Stimulated activated CD8-positive, alpha-beta memory T cell treated with anti-CD3 and anti-CD28 coated beads, Interleukin-4, amount 100 ng/mL, for 24 hours (primary cell): ENCODE results near the gene ITPR2.

ENCODE experiments used
- DNase-seq: peaks from one replicate; pipeline ENCODE4 v3.0.0-alpha.2; 2020; ENCODE audit warnings: low read depth

The ITPR2 gene

DNA sequence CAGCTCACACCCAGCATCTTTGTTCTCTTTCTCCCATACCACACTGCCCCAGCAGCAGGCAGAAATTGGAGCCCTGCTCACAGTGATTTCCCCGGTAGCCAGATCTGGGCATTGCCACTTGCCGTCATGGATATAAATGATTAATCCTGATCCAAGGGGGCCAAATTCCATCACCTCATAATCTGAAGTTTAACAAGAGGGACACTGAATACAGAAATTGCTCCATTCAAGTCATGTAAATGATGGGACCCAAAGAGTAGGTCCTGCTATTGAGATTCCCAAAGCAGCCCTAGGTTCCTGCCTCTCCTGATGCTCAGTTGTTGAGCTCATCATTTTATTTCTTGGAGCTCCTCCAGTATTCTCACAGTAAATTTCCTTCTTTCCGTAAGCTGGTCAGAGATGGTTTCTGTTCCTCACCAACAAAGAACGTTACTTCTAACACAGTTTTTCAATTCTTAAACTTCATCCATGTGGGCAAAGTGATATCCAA, 11.7 kb downstream of the ITPR2 start:
- DNase-seq, result no peak

- no peak for DNase-seq
Observed at GRCh38 chr12:26818636-26819035, 14.4 kb downstream of the ITPR2 start.

DNA sequence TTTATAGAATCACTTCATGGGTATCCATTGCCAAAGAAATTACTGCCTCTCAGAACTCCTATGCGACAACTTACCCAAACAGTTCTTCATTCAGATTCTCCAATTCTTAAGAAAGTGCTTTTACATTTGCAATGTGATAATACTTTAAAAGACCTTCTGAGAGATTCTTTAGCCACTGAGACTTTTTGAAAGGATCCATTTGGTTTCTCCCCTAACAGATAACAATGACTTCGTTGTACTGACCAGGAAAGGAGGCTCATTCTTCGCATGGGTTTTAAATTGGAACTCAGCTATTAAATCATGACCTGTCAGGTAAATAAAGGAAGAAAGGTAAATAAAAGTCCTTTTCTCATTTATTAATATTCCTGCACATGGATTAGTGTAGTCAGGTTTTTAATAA, 14.8 kb downstream of the ITPR2 start:
- no peak for DNase-seq

- no peak for DNase-seq
Observed at GRCh38 chr12:26817183-26817591, 15.8 kb downstream of the ITPR2 start.

DNA sequence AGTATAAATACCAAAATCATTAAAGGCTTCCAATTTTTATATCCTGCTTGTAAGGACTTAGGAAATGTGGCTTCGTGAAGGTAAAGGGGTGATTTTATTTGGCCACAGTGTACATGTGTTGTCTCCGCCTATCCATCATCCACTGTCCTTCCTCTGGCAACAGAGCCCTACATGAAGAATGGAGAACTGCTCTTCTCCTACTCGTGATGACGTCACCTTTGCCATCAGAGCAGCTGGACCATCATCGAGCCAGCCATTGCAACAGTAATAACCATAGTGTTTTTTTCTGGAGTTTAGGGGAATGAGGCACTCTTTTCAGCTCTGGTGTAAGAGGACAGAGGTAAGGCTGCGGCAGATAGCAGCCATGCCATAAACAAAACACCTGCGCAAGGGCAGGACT, 19.2 kb downstream of the ITPR2 start:
- no peak for DNase-seq

DNA sequence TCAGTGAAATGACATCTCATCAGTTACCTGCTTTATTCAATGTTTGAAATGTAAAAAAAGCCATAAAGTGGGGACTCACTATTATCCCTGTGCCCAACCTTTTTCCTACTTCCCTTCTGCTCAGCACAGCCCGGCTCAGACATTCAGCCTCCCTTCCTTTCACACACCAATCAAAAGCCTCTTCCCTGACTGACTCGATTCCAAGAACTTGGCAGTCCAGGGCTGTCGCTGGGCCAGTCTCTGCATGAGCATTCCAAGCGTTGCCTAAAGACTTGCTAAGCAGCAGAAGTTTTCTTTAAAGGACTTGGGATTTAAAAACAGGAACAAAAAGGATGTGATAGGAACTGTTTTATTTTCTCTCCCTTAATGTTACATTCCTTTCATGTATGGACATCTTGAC, 22.7 kb downstream of the ITPR2 start:
- no peak for DNase-seq

DNA sequence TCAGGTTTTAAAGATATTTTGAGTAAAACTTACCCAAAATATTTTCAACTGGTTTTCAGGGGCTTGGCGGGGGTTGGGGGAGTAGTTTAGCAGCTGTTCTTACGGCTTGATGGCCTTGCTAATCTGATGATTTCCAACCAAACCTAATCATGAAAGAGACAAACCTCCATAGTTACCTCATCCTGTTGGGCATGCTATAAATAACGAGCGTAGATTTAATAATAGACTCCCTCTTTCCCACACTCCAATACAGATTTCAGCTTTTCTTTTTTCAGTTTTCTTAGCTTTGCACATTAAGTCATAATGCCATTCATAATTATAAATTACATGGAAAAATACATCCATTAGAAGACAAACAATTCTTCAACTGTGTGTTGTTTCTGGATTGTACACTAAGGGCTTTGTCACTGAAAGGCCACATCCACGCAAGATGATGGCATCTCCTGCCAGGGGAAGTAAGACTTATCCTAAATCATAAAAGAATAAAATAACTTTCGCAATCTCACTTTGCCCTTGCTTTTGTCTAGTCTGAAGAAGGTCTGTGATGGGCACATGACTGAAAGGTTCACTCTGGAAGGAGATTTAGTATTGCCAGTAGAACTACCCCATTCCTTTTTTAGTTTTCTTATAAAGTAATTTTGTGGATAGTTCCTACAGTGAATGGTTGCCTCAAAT, 23.2 kb downstream of the ITPR2 start:
- no peak for DNase-seq

DNA sequence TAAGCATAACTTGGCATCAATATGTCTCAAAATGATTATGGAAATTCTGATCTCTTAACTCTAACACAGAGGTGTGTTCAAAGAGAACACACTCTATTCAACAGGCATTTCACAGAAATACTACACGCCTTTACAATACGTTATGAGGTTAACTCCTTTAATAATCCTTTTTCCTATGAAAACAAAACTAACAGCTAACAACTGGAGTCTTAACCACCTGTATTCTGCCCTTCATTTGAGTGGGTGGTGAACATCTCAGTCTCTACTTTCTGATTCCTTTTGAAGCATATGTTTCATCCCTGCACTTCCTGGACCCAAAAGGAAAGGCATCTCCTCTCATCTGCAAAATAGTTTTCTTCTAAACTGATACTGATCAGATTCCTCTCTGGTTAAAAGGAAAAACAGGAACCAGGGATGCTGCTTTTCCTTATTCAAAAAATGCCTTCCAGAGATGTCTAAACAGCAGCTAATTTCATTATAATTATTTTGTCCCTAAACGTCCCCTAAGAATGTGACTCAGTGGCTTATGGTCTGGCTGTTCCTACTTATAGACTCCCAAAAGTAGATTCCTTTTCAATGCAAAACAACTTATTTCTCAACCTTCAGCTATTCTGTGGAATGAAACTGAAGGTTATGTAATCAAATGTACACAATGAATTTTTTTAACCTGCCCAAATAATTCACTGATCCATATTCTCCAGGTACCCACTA, 24.1 kb downstream of the ITPR2 start:
- no peak for DNase-seq

GRCh38 chr12:26807292-26807691, 25.7 kb downstream of the ITPR2 start:
- DNase-seq, result no peak

- DNase-seq, result no peak
Observed at GRCh38 chr12:26806556-26806955, 26.4 kb downstream of the ITPR2 start.

GRCh38 chr12:26805401-26805971, 27.5 kb downstream of the ITPR2 start:
- DNase-seq, result no peak

DNA sequence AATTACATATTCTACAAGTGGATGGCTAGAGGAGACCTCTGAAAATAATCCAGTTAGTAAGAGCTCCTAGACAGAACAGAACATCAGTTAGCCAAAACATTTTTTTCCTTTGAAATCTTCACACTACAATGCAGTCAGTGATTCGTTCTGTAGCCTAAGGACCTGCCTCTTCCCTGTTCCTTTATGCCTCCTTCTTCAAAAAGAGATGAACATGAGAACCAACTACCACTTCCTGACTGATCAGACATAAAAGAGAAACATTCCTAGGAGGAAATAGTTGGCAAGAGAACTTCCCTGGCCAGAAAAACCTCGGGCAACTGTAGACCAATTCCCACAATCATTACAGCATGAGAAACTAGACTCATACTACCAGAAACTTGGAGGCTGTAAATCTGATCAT, 29.4 kb downstream of the ITPR2 start:
- DNase-seq, result no peak

DNA sequence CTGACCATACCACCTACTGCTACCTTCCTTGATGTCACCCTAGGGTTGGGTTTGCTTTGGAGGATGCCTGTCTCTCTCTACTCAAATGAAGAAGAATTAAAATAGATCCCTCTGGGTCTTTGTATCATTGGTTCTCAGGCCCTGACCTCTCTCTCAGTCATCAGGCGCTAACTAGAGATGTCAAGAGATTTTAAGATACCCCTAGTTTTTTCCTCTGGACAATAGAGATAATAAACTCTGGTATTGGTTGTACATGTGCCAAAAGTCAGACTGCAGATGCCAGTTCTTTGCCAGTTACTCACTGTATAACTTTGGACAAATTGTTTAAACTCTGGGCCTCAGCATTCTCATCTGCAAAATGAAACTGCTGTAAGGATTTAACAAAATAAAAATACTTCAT, 31.5 kb downstream of the ITPR2 start:
- DNase-seq, result no peak

DNA sequence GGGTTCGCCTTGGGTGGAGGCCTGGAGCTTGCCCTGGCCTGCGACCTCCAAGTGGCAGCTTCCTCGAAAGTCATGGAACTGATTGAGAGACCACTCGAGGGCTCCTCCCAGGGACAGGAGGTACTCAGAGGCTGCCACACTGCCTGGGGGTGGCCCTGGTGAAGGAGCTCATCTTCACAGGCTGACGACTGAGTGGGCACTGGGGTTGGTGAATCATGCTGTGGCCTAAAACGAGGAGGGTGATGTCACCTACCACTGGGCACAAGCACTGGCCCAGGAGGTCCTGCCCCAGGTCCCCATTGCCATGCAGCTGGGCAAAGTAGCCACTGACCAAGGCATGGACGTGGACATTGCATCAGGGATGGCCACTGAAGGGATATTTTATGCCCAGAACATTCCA, 32.1 kb downstream of the ITPR2 start:
- no peak for DNase-seq

GRCh38 chr12:26800347-26800746, 32.6 kb downstream of the ITPR2 start:
- DNase-seq, result no peak

DNA sequence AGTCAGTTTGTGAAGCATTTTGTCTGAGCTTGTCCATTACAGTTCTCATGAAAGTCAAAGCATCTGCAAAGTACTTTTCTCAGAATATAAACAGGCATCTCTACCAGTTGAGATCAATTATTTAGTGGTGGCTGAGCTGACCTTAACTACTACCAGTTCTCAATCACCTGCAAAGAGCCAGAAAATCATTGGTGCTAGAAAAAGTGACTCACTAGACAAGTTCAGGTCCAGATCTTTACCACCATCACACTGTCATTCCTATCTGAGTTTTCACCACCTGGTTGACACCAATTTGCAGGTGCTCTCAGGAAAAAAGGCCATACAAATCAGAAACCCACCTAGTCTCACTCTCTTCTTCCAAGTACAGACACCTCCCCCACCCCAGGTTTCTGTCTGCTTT, 33.3 kb downstream of the ITPR2 start:
- DNase-seq, result no peak

DNA sequence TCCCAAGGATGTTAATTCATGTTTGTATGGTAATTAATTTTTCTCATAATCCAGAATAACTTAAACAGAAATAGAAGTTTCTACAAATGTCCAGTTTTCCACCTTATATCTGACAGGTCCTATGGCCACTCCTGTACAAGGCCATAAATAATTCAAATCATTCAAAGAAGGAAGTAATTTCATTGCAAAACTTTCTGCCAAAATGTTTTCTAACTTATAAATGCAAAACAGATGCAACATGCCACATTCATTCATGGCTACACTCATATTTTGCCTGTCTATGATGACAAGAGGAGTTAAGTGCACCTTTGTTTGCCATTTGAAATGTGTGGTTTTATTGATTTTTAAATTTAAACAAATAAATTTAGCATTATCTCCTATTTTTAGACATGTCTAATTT, 34.4 kb downstream of the ITPR2 start:
- DNase-seq, result no peak

GRCh38 chr12:26798023-26798422, 35.0 kb downstream of the ITPR2 start:
- DNase-seq, result no peak

- DNase-seq, result no peak
Observed at GRCh38 chr12:26795910-26796309, 37.1 kb downstream of the ITPR2 start.

DNA sequence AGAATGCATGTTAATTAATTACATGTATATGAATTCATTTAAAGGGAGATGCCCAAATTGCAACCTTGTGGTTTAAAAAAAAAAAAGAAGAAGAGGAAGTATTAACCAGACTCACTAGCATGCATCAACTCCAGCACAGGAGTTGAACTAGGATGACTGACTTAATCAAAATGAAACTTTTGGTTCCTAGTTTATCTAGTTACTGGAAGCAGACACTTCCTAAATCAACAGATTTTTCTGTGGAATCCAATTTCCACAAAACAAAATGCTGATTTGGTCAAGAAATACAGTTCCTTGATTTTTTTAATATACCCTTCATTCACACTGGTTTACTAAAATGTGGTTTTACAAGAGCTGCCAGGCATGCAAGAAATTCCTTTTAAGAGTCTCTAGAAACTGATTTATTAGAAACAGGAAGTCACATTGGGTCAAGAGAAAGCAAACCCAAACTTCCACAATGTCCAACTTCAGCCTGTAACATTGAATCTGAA, 41.6 kb downstream of the ITPR2 start:
- no peak for DNase-seq

GRCh38 chr12:26790645-26790994, 42.4 kb downstream of the ITPR2 start:
- DNase-seq, result no peak

DNA sequence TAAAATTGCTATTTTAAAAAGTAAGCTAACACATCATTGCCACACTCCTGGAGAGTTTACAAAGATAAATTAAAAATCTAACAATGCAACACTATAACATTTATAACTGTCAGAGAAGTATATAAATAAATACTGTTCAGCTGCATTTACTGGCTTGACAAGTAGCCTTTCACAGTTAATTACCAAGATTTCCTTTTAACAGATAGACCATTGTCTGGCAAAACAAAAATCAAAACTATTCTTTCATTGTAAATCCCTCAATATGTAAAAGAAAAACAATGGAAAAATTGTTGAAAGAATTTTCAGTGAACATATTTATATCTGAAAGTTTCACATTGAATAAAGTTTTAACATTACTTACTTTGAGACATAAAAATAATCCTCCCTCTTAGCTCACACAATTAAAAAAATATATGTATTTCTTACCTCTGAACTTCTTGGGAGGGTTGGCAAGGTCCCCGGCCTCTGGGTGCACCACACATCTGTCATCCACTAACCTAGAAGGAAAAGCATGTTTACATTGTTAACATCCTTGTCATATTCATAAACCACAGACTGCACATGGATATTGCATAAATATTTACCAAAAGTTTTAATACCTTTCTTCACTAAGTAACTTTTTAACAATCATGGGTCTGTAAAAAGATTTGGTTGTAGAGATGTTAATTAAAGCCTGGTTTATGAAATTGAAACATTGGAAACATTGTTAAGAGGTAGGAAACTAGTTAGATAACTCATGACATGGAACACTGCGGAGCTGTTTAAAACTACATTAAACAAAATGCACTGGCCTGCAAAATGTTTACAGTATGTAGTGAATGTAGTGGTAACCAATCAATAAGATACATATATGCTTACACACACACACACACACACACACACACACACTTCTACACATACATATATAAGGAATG, 43.0 kb downstream of the ITPR2 start:
- no peak for DNase-seq
